K562 (cell line): ENCODE data around the gene PARD3. TPM values are rescaled to one million over a fixed set of nuclear protein-coding genes. Genes with fewer than 3 reads are reported as not detected.

ENCODE experiments used
- ATAC-seq: fragments of 200-7000 bp; cut with Tn5 transposase; 3 replicates; pipeline ENCODE4 v1.9.1; 2020; ENCODE audit warnings: moderate library complexity
- BruUV-seq: library from RNA; stranded (reverse); fragments of 400-500 nt; replicated peaks from 2 replicates; lab custom pipeline; 2021; lab: Mats Ljungman, UMichigan
- CTCF ChIA-PET: fragments of 300-600 bp; formaldehyde crosslinking; extraction: SDS; loops from one replicate; lab custom pipeline; 2021; ENCODE audit warnings: low intra/inter-chr PET ratio; lab: Yijun Ruan, JAX
- POLR2A ChIA-PET: fragments of 300-600, 350-650 bp; sonication (Branson Sonifier 250); formaldehyde crosslinking; extraction: SDS; loops from one replicate; lab custom pipeline; 2021; ENCODE audit warnings: antibody characterized with exemption, inconsistent platforms; lab: Yijun Ruan, JAX
- DNase-seq, 4 experiments: peaks; one replicate each; pipeline versions ENCODE4 v3.0.0 to v3.0.0-alpha.2; 2011 to 2018; ENCODE audit warnings: low spot score in 3 of 4, mixed read lengths in 3 of 4; ENCODE audit errors: extremely low read depth in 1 of 4
- FAIRE-seq: peaks from 2 replicates; lab custom pipeline; 2011; peaks lifted over from hg19 to GRCh38; lab: Jason Lieb, UNC
- H2AFZ ChIP-seq: 2 replicates; pipeline ENCODE4 v1.6.0; 2011; ENCODE audit warnings: low read depth, low read length, control low read depth, inconsistent platforms
- H3K27ac ChIP-seq: fragments of 200-600 bp; 3 replicates; pipeline ENCODE4 v1.8.0; 2011; ENCODE audit warnings: low read depth, mild to moderate bottlenecking, control low read depth, inconsistent platforms, low read length, moderate library complexity, mixed read lengths; ENCODE audit errors: extremely low read depth
- H3K27me3 ChIP-seq, 2 experiments: fragments of 300-600 bp in 1 of 2; 2 replicates in 1 of 2; 3 replicates in 1 of 2; pipeline versions ENCODE4 v1.6.0 to v1.8.0; 2011; ENCODE audit warnings: inconsistent platforms in 2 of 2, low read length in 2 of 2, mild to moderate bottlenecking in 1 of 2, mixed read lengths in 1 of 2, moderate library complexity in 1 of 2; ENCODE audit not compliant: control insufficient read depth in 2 of 2, insufficient read depth in 2 of 2
- H3K36me3 ChIP-seq: fragments of 300-600 bp; 3 replicates; pipeline ENCODE4 v1.8.0; 2011; ENCODE audit warnings: mild to moderate bottlenecking, low read length, inconsistent platforms; ENCODE audit not compliant: control insufficient read depth, insufficient read depth
- H3K4me1 ChIP-seq, 2 experiments: fragments of 200-600 bp in 1 of 2; replicated peaks in 1 of 2; 2 replicates in 1 of 2; 3 replicates in 1 of 2; pipeline versions ENCODE4 v1.5.1 to v1.8.0; 2011; ENCODE audit warnings: inconsistent platforms in 2 of 2, low read length in 2 of 2, mild to moderate bottlenecking in 1 of 2, mixed read lengths in 1 of 2, moderate library complexity in 1 of 2; ENCODE audit not compliant: control insufficient read depth in 2 of 2, insufficient read depth in 2 of 2
- H3K4me2 ChIP-seq: 2 replicates; pipeline ENCODE4 v1.6.1; 2011; ENCODE audit warnings: low read length, control low read depth, inconsistent platforms, mixed read lengths; ENCODE audit not compliant: insufficient read depth
- H3K4me3 ChIP-seq: fragments of 200-600 bp; sonication (generic), shearing (Covaris generic); 2 replicates; pipeline ENCODE4 v1.5.1; 2016; ENCODE audit warnings: control low read depth, inconsistent platforms
- H3K79me2 ChIP-seq: fragments of 200-600 bp; 3 replicates; pipeline ENCODE4 v1.8.0; 2011; ENCODE audit warnings: low read length, inconsistent platforms; ENCODE audit not compliant: control insufficient read depth, insufficient read depth
- H3K9ac ChIP-seq, 2 experiments: 2 replicates each; pipeline versions ENCODE4 v1.6.0 to v1.6.1; 2011; ENCODE audit warnings: low read depth in 2 of 2, low read length in 2 of 2, control low read depth in 1 of 2, inconsistent platforms in 1 of 2, mild to moderate bottlenecking in 1 of 2, mixed read lengths in 1 of 2; ENCODE audit not compliant: insufficient read depth in 1 of 2
- H3K9me1 ChIP-seq: one replicate; pipeline ENCODE4 v1.6.0; 2011; ENCODE audit warnings: inconsistent platforms, mild to moderate bottlenecking, low read length, moderate library complexity; ENCODE audit not compliant: control insufficient read depth, insufficient read depth
- H3K9me3 ChIP-seq: replicated peaks from 2 replicates; pipeline ENCODE4 v1.5.1; 2011; ENCODE audit warnings: low read depth, low read length, inconsistent platforms; ENCODE audit not compliant: control insufficient read depth, insufficient read depth
- H4K20me1 ChIP-seq: replicated peaks from 2 replicates; pipeline ENCODE4 v1.6.1; 2011; ENCODE audit warnings: low read length, inconsistent platforms, mixed read lengths; ENCODE audit not compliant: control insufficient read depth, insufficient read depth
- ASH1L ChIP-seq: fragments of 450-650 bp; IDR thresholded peaks from 2 replicates; pipeline ENCODE4 v1.6.1; 2018; ENCODE audit warnings: borderline replicate concordance, mild to moderate bottlenecking, low read depth; ENCODE audit not compliant: partially characterized antibody
- EP400 ChIP-seq: fragments of 450-650 bp; IDR thresholded peaks from 2 replicates; pipeline ENCODE4 v1.6.1; 2017; ENCODE audit warnings: antibody characterized with exemption, mild to moderate bottlenecking, moderate library complexity
- HINFP ChIP-seq: fragments of 450-650 bp; conservative IDR thresholded peaks from 2 replicates; pipeline ENCODE4 v1.6.1; 2016; ENCODE audit warnings: missing genetic modification characterization, low read depth, mild to moderate bottlenecking, control low read depth, missing compliant biosample characterization
- SIN3A ChIP-seq, 2 experiments: fragments of 150-350 bp in 1 of 2; IDR thresholded peaks; 2 replicates each; pipeline ENCODE4 v1.6.1; 2011 to 2016; ENCODE audit warnings: borderline replicate concordance in 2 of 2, low read depth in 2 of 2, low read length in 2 of 2, mild to moderate bottlenecking in 2 of 2, moderate library complexity in 2 of 2; ENCODE audit not compliant: control insufficient read depth in 1 of 2
- ZC3H4 ChIP-seq: sonication (generic); formaldehyde crosslinking; IDR thresholded peaks from 2 replicates; pipeline ENCODE4 v1.9.0; 2021; ENCODE audit warnings: missing genetic modification reagents, borderline replicate concordance
- WGBS: fragments of 100-300 bp; shearing (Covaris generic); methylation state at CpG from one replicate; pipeline ENCODE4 v1.1.6; 2016; ENCODE audit warnings: low coverage, mixed read lengths; ENCODE audit not compliant: insufficient coverage; ENCODE audit errors: missing lambda C conversion rate; 5-methylcytosine and 5-hydroxymethylcytosine counted together
- in situ Hi-C: fragments of 300-500 bp; cut with MboI; formaldehyde crosslinking; loops from 4 replicates; pipeline ENCODE4 v1.15.0; 2018; ENCODE audit warnings: inconsistent platforms, mixed read lengths
- intact Hi-C: fragments of 100-400 bp; cut with micrococcal nuclease; formaldehyde crosslinking; loops from 2 replicates; pipeline ENCODE4 v1.14.2; 2022
- polyA plus RNA-seq, 8 experiments: library from polyadenylated mRNA; depleted of rRNA in 4 of 8; stranded (reverse) in 5 of 8; unstranded in 3 of 8; fragments of >200 nt; fragmentation: Nextera tagmentation in 2 of 8; fragmentation: Illumina TruSeq in 1 of 8; extraction: Ambion mirVana in 2 of 8; extraction: Trizol in 1 of 8; gene quantifications; 2 replicates each; pipeline versions ENCODE4 v1.2.1 to v1.2.3, GENCODE V29; 2011 to 2014; ENCODE audit warnings: inconsistent platforms in 1 of 8, missing spikeins in 1 of 8
- total RNA-seq, 7 experiments: library from RNA; depleted of rRNA in 6 of 7; stranded (reverse); fragments of >200 nt in 6 of 7; fragmentation: Illumina TruSeq in 2 of 7; extraction: Trizol in 2 of 7; gene quantifications; 2 replicates each; pipeline versions ENCODE4 v1.2.1 to v1.2.3, GENCODE V29; 2011 to 2021; ENCODE audit warnings: low replicate concordance in 1 of 7

PARD3 gene
- total and polyA plus RNA-seq, 9 of the 15 experiments (the other 6 are each of a cell fraction or from before 2014, with no cell fraction given): 2.7 to 11.7 (median 7.7) TPM

- POLR2A ChIA-PET: no interaction called here
- BruUV-seq: no TSS peak
- Histone ChIP-seq H3K9me3 (no peaks in the 10 kb centered on the region), H3K9me1 (no peaks in the 10 kb centered on the region), H3K4me3 (no peak overlapping the region), H4K20me1 (no peaks in the 10 kb centered on the region), H3K9ac (no peak overlapping the region), H2AFZ (no peak overlapping the region), H3K4me1 (no peaks in the 10 kb centered on the region), H3K27me3 (no peaks in the 10 kb centered on the region), H3K27ac (no peak overlapping the region), H3K36me3 (no peaks in the 10 kb centered on the region), H3K79me2 (no peaks in the 10 kb centered on the region), H3K4me2 (no peak overlapping the region)
- 2% methylated on average over 5 of the region's 5 CpGs for WGBS
- CTCF ChIA-PET: no interaction called here
- FAIRE-seq (no peak), DNase-seq (no peak), ATAC-seq (no peak)
- TF ChIP-seq SIN3A (IDR thresholded peaks at IDR 0.05; ENCODE audit: borderline replicate concordance in 2 of 2, control insufficient read depth in 1 of 2, low read depth in 2 of 2, low read length in 2 of 2): no peak
- TF ChIP-seq HINFP (tag): no peak
- no peak for TF ChIP-seq EP400
- TF ChIP-seq ASH1L: no peak
- no peak for TF ChIP-seq ZC3H4 (CRISPR knock-in tag)
- intact Hi-C loops (no loop called here), in situ Hi-C loops (no loop called here)
Measured at GRCh38 chr10:34294137-34294536, 521.0 kb downstream of the PARD3 start.
